CD14-positive monocyte (primary cell): ENCODE results near the gene UFSP2. TPM values are rescaled to one million over a fixed set of nuclear protein-coding genes. Genes with fewer than 3 reads are reported as not detected.

Experiments used
- DNase-seq, 3 donors: peaks; one replicate each; pipeline ENCODE4 v3.0.0-alpha.2; 2011 to 2022
- H2AFZ ChIP-seq: 2 replicates; pipeline ENCODE4 v1.6.0; 2012; ENCODE audit warnings: mild to moderate bottlenecking, low read depth, low read length, inconsistent platforms; ENCODE audit not compliant: insufficient read depth, poor library complexity, severe bottlenecking
- H3K27ac ChIP-seq, 2 donors: 1 replicate in 1 of 2; 2 replicates in 1 of 2; pipeline ENCODE4 v1.5.1; 2012 to 2013; ENCODE audit warnings: low read length in 2 of 2, control low read depth in 1 of 2, inconsistent platforms in 1 of 2, low read depth in 1 of 2, mild to moderate bottlenecking in 1 of 2
- H3K27me3 ChIP-seq, 2 donors: one replicate each; pipeline versions ENCODE4 v1.6.0 to v1.6.1; 2011 to 2013; ENCODE audit warnings: low read length in 2 of 2; ENCODE audit not compliant: control insufficient read depth in 2 of 2, insufficient read depth in 2 of 2
- H3K36me3 ChIP-seq, 2 donors: replicated peaks in 1 of 2; 1 replicate in 1 of 2; 2 replicates in 1 of 2; pipeline versions ENCODE4 v1.5.1 to v1.6.1; 2012 to 2013; ENCODE audit warnings: low read length in 2 of 2, control low read depth in 1 of 2, inconsistent platforms in 1 of 2, mild to moderate bottlenecking in 1 of 2; ENCODE audit not compliant: insufficient read depth in 2 of 2, control insufficient read depth in 1 of 2
- H3K4me1 ChIP-seq, 2 donors: 1 replicate in 1 of 2; 2 replicates in 1 of 2; pipeline versions ENCODE4 v1.5.1 to v1.6.1; 2012 to 2013; ENCODE audit warnings: low read length in 2 of 2, control low read depth in 1 of 2, inconsistent platforms in 1 of 2, mild to moderate bottlenecking in 1 of 2, moderate library complexity in 1 of 2; ENCODE audit not compliant: insufficient read depth in 2 of 2, control insufficient read depth in 1 of 2
- H3K4me2 ChIP-seq: replicated peaks from 2 replicates; pipeline ENCODE3; 2012; ENCODE audit warnings: low read length, moderate library complexity, mild to moderate bottlenecking; ENCODE audit not compliant: poor library complexity, severe bottlenecking; ENCODE audit errors: extremely low read depth
- H3K4me3 ChIP-seq, 3 experiments: fragments of 200-600 bp in 1 of 3; sonication (generic) in 1 of 3; replicated peaks in 1 of 3; 1 replicate in 2 of 3; 2 replicates in 1 of 3; pipeline ENCODE4 v1.5.1; 2011 to 2013; ENCODE audit warnings: low read length in 3 of 3, mild to moderate bottlenecking in 3 of 3, control low read depth in 2 of 3, low read depth in 2 of 3, inconsistent platforms in 1 of 3, moderate library complexity in 1 of 3
- H3K79me2 ChIP-seq: 2 replicates; pipeline ENCODE4 v1.6.0; 2012; ENCODE audit warnings: mild to moderate bottlenecking, control low read depth, inconsistent platforms, low read length, moderate library complexity; ENCODE audit not compliant: insufficient read depth
- H3K9ac ChIP-seq: 2 replicates; pipeline ENCODE4 v1.6.0; 2017; ENCODE audit warnings: low read length, mild to moderate bottlenecking; ENCODE audit not compliant: insufficient read depth, poor library complexity, severe bottlenecking
- H3K9me3 ChIP-seq, 2 donors: replicated peaks in 1 of 2; 1 replicate in 1 of 2; 2 replicates in 1 of 2; pipeline versions ENCODE4 v1.5.1 to v1.6.1; 2012 to 2013; ENCODE audit warnings: low read length in 2 of 2, control low read depth in 1 of 2; ENCODE audit not compliant: control insufficient read depth in 1 of 2, insufficient read depth in 1 of 2
- H4K20me1 ChIP-seq: 2 replicates; pipeline ENCODE4 v1.6.0; 2012; ENCODE audit warnings: mild to moderate bottlenecking, low read length, control low read depth, moderate library complexity; ENCODE audit not compliant: insufficient read depth
- H3K27ac Mint-ChIP-seq, 7 donors: one replicate each; pipeline ENCODE4 v1.8.0; 2020; ENCODE audit warnings: mild to moderate bottlenecking in 7 of 7, mixed read lengths in 7 of 7, moderate library complexity in 6 of 7, inconsistent platforms in 2 of 7
- H3K27me3 Mint-ChIP-seq, 3 donors: one replicate each; pipeline ENCODE4 v1.8.0; 2021 to 2022; ENCODE audit warnings: low read depth in 3 of 3, mild to moderate bottlenecking in 3 of 3, mixed read lengths in 3 of 3, moderate library complexity in 3 of 3, inconsistent platforms in 1 of 3
- H3K36me3 Mint-ChIP-seq, 2 donors: one replicate each; pipeline ENCODE4 v1.8.0; 2020; ENCODE audit warnings: mixed read lengths in 2 of 2, inconsistent platforms in 1 of 2, mild to moderate bottlenecking in 1 of 2
- H3K4me1 Mint-ChIP-seq: one replicate; pipeline ENCODE4 v1.8.0; 2020; ENCODE audit warnings: mild to moderate bottlenecking, mixed read lengths
- H3K4me3 Mint-ChIP-seq, 2 donors: one replicate each; pipeline ENCODE4 v1.8.0; 2020; ENCODE audit warnings: mild to moderate bottlenecking in 2 of 2, mixed read lengths in 2 of 2, moderate library complexity in 1 of 2
- H3K9me3 Mint-ChIP-seq, 7 donors: one replicate each; pipeline ENCODE4 v1.8.0; 2020 to 2022; ENCODE audit warnings: mixed read lengths in 7 of 7, mild to moderate bottlenecking in 6 of 7, moderate library complexity in 6 of 7, inconsistent platforms in 2 of 7
- WGBS: methylation state at CpG from one replicate; pipeline ENCODE4 v1.1.5; 2013; ENCODE audit warnings: missing lambda C conversion rate; ENCODE audit not compliant: insufficient coverage; 5-methylcytosine and 5-hydroxymethylcytosine counted together
- intact Hi-C, 2 donors: fragments of 100-400 bp; cut with micrococcal nuclease; formaldehyde crosslinking; loops; one replicate each; pipeline versions ENCODE4 v1.15.0 to v1.15.1; 2023
- polyA plus RNA-seq, 3 donors: library from polyadenylated mRNA; depleted of rRNA in 1 of 3; unstranded in 2 of 3; stranded (reverse) in 1 of 3; fragments of 300-500 nt in 2 of 3; fragments of >200 nt in 1 of 3; fragmentation: Illumina TruSeq in 2 of 3; gene quantifications; 1 replicate in 2 of 3; 2 replicates in 1 of 3; pipeline ENCODE4 v1.2.3, GENCODE V29; 2012 to 2021
- TF ChIP-seq, protein P1 (sequence below): fragments of 200-600 bp; IDR thresholded peaks from one replicate; pipeline ENCODE4 v1.8.0; 2022; ENCODE audit warnings: antibody characterized with exemption, mild to moderate bottlenecking

The UFSP2 gene
- polyA plus RNA-seq, 3 donors: 6.8 to 23.5 (median 13.8) TPM

DNA sequence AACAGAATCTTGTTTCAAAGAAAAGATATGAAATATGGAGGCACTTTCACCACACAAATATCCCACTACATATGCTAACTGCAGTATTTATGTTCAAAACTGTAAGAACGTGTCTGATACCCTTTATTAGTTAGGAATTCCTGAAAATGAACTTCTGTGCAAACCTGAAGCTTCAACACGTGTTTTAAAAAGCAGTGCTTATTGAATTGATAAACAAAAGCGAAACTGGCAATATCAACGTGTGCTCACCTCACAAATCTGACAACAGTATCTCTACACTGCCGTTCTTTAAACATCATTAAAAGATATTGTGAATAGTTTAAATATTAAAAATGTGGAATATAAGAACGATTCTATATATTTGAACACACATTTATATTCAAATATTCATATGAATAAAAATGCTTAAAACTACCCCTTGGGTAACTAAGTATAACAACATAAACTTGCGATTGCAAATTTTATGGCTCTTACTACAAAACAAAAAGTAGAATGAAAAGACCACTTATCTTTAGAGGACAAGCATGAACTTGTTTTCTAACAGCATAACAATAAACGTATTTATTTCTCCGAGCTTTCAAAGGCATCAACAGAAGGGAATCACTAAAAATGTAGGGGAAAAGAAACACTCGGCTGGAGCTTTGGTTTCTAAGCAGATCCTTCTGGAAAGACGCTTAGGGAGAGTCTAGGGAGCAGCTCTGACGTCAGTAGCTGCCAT lies 30.4 kb downstream of the UFSP2 start, which contains the start of gene LRP2BP:
Gene LRP2BP (minus strand): TSS at position 687 of the 718 bp plus-strand sequence. CDS start 17,738 bp downstream, outside the sequence.
- TF ChIP-seq, protein P1, sequence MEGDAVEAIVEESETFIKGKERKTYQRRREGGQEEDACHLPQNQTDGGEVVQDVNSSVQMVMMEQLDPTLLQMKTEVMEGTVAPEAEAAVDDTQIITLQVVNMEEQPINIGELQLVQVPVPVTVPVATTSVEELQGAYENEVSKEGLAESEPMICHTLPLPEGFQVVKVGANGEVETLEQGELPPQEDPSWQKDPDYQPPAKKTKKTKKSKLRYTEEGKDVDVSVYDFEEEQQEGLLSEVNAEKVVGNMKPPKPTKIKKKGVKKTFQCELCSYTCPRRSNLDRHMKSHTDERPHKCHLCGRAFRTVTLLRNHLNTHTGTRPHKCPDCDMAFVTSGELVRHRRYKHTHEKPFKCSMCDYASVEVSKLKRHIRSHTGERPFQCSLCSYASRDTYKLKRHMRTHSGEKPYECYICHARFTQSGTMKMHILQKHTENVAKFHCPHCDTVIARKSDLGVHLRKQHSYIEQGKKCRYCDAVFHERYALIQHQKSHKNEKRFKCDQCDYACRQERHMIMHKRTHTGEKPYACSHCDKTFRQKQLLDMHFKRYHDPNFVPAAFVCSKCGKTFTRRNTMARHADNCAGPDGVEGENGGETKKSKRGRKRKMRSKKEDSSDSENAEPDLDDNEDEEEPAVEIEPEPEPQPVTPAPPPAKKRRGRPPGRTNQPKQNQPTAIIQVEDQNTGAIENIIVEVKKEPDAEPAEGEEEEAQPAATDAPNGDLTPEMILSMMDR: no peak
- Histone ChIP-seq H3K27ac (peak within 1 kb of the TSS; percentile 88 to 96), H3K4me1 (peaks cover 17 to 19% of the 10 kb centered on the region in 2 donors), H3K27me3 (peaks cover 0 to 8% of the 10 kb centered on the region in 2 donors), H3K9ac (peak within 1 kb of the TSS; percentile 92), H3K9me3 (no peaks in the 10 kb centered on the region), H3K4me2 (peak within 1 kb of the TSS; percentile 76), H4K20me1 (no peaks in the 10 kb centered on the region), H2AFZ (peak within 1 kb of the TSS; percentile 86), H3K79me2 (no peaks in the 10 kb centered on the region), H3K4me3 (peak within 1 kb of the TSS; percentile 63 to 81 (median 81)), H3K36me3 (peaks cover 10 to 17% of the 10 kb centered on the region in 2 donors)
- Mint-ChIP-seq H3K9me3 (peaks cover 0 to 2% (median 0%) of the 10 kb centered on the region in 7 donors), H3K4me3 (peak within 1 kb of the TSS; percentile 77 to 93), H3K27ac (peak within 1 kb of the TSS; percentile 82 to 96 (median 94)), H3K4me1 (peaks cover 18% of the 10 kb centered on the region), H3K27me3 (peaks cover 11 to 17% (median 12%) of the 10 kb centered on the region in 3 donors), H3K36me3 (peaks cover 16 to 28% of the 10 kb centered on the region in 2 donors)
- intact Hi-C loops: no loop called here
- DNase-seq: no peak
- 0% methylated on average over 3 of the region's 12 CpGs for WGBS

DNA sequence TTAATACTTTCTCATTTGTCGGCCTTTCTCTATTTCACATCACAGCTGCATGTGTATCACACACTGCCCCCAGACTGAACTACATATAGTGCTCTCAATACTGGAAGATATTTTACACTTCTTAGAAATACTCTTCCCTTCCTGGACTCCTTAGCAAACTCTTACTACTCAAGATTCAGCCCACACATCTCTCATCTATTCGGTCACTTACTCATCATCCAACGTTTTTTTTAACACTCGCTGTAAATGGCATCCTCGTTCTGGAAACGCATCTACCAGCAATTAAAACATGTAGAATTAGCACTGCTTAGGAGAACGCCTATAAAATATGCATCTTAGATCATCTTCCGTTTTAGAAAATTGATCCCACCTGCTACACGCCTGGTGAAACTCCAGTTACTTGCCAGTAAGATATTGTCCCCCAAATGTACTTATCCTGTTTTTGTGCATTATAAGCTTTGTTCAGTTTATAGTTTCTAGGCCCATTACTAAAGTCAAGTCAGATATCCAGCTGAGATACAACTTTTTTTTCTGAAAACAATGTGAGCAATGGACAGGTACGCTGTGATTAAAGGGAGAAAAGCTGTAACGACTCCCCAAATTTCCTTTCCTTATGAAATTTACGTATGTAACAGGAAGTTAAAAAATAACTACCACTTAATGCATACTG lies 31.1 kb downstream of the UFSP2 start:
- Histone ChIP-seq H3K9ac (no peak overlapping the region), H3K4me1 (peaks cover 17 to 19% of the 10 kb centered on the region in 2 donors), H4K20me1 (no peaks in the 10 kb centered on the region), H2AFZ (no peak overlapping the region), H3K4me2 (peak overlapping the region; percentile 76), H3K4me3 (peak overlapping the region; percentile 63 to 81 (median 81)), H3K27ac (no peak overlapping the region), H3K36me3 (peaks cover 5 to 10% of the 10 kb centered on the region in 2 donors), H3K79me2 (no peaks in the 10 kb centered on the region), H3K9me3 (no peaks in the 10 kb centered on the region), H3K27me3 (peaks cover 0 to 8% of the 10 kb centered on the region in 2 donors)
- 71% methylated on average over 6 of the region's 12 CpGs for WGBS
- Mint-ChIP-seq H3K27ac (no peak overlapping the region), H3K27me3 (peaks cover 11 to 17% (median 15%) of the 10 kb centered on the region in 3 donors), H3K4me3 (peak overlapping the region; percentile 77 to 93), H3K36me3 (peaks cover 9 to 22% of the 10 kb centered on the region in 2 donors), H3K9me3 (peaks cover 0 to 2% (median 0%) of the 10 kb centered on the region in 7 donors), H3K4me1 (peaks cover 18% of the 10 kb centered on the region)
- TF ChIP-seq, protein P1: no peak
- no peak for DNase-seq
- intact Hi-C loops: no loop called here
